K562 (cell line): ENCODE results near the gene SLC46A3. TPM values are rescaled to one million over a fixed set of nuclear protein-coding genes. Genes with fewer than 3 reads are reported as not detected.

Source experiments
- ATF7 ChIP-seq: fragments of 450-650 bp; IDR thresholded peaks from 2 replicates; pipeline ENCODE4 v1.7.1; 2014; ENCODE audit warnings: mild to moderate bottlenecking, moderate library complexity
- E2F4 ChIP-seq: sonication (generic); formaldehyde crosslinking; IDR thresholded peaks from 2 replicates; pipeline ENCODE4 v1.8.0; 2022; ENCODE audit warnings: mild to moderate bottlenecking, low read depth, missing genetic modification reagents
- ELK1 ChIP-seq: sonication (generic); formaldehyde crosslinking; IDR thresholded peaks from 2 replicates; pipeline ENCODE4 v1.8.1; 2022; ENCODE audit warnings: missing genetic modification reagents
- FOSL1 ChIP-seq: fragments of 200-800 bp; sonication (Bioruptor generic); conservative IDR thresholded peaks from 2 replicates; pipeline ENCODE4 v1.6.1; 2016; ENCODE audit warnings: missing genetic modification characterization, missing compliant biosample characterization
- FOXK1 ChIP-seq: sonication (generic); formaldehyde crosslinking; IDR thresholded peaks from 2 replicates; pipeline ENCODE4 v1.8.0; 2022; ENCODE audit warnings: missing genetic modification reagents, mild to moderate bottlenecking, borderline replicate concordance
- GATA2 ChIP-seq: sonication (generic); formaldehyde crosslinking; IDR thresholded peaks from 2 replicates; pipeline ENCODE4 v1.4.0; 2020; ENCODE audit warnings: mild to moderate bottlenecking, missing genetic modification reagents
- GTF3C2 ChIP-seq: IDR thresholded peaks from 3 replicates; pipeline ENCODE4 v1.6.1; 2011; ENCODE audit warnings: borderline replicate concordance, mild to moderate bottlenecking, moderate library complexity; ENCODE audit not compliant: insufficient read length; ENCODE audit errors: extremely low read depth
- HDAC8 ChIP-seq: fragments of 450-650 bp; IDR thresholded peaks from 2 replicates; pipeline ENCODE4 v1.6.1; 2016; ENCODE audit warnings: mild to moderate bottlenecking, missing genetic modification characterization, moderate library complexity, missing compliant biosample characterization
- HOXB6 ChIP-seq: fragments of 250-450 bp; sonication (Bioruptor Pico); IDR thresholded peaks from 2 replicates; pipeline ENCODE4 v1.5.1; 2022; ENCODE audit warnings: mild to moderate bottlenecking, borderline replicate concordance
- KAT2B ChIP-seq: IDR thresholded peaks from one replicate; pipeline ENCODE4 v1.6.1; 2012; ENCODE audit warnings: low read depth, mild to moderate bottlenecking, control low read depth, inconsistent platforms, low read length, moderate library complexity
- MIER1 ChIP-seq: fragments of 450-650 bp; IDR thresholded peaks from 2 replicates; pipeline ENCODE4 v1.6.1; 2016; ENCODE audit warnings: antibody characterized with exemption, mild to moderate bottlenecking, low read depth
- POLR3G ChIP-seq: IDR thresholded peaks from 2 replicates; pipeline ENCODE4 v1.6.1; 2011; ENCODE audit not compliant: insufficient read length, insufficient replicate concordance; ENCODE audit errors: extremely low read depth
- SMARCE1 ChIP-seq: fragments of 450-650 bp; IDR thresholded peaks from 2 replicates; pipeline ENCODE4 v1.7.1; 2016; ENCODE audit warnings: mild to moderate bottlenecking
- SP1 ChIP-seq: sonication (generic); formaldehyde crosslinking; IDR thresholded peaks from 2 replicates; pipeline ENCODE4 v1.8.1; 2022; ENCODE audit warnings: mild to moderate bottlenecking, missing genetic modification reagents
- SRSF3 ChIP-seq: fragments of 200-400 bp; formaldehyde crosslinking; IDR thresholded peaks from 2 replicates; pipeline ENCODE4 v1.6.1; 2016; ENCODE audit warnings: mild to moderate bottlenecking, low read length, moderate library complexity; ENCODE audit not compliant: insufficient read depth
- TEAD4 ChIP-seq, 2 experiments: sonication (generic) in 1 of 2; formaldehyde crosslinking in 1 of 2; IDR thresholded peaks; 2 replicates each; pipeline versions ENCODE4 v1.6.1 to v1.8.0; 2012 to 2022; ENCODE audit warnings: borderline replicate concordance in 1 of 2, inconsistent platforms in 1 of 2, low read length in 1 of 2, mild to moderate bottlenecking in 1 of 2, missing genetic modification reagents in 1 of 2
- ZNF175 ChIP-seq: fragments of 200-800 bp; sonication (Bioruptor generic); IDR thresholded peaks from 2 replicates; pipeline ENCODE4 v1.6.1; 2016; ENCODE audit warnings: low read depth, mild to moderate bottlenecking, missing genetic modification characterization, missing compliant biosample characterization
- ZNF3 ChIP-seq: fragments of 250-450 bp; sonication (Bioruptor Pico); IDR thresholded peaks from 2 replicates; pipeline ENCODE4 v1.5.0; 2021; ENCODE audit warnings: mild to moderate bottlenecking, moderate library complexity
- ZNF512 ChIP-seq: IDR thresholded peaks from 2 replicates; pipeline ENCODE4 v1.6.1; 2016; ENCODE audit warnings: missing genetic modification characterization, missing compliant biosample characterization
- polyA plus RNA-seq, 8 experiments: library from polyadenylated mRNA; depleted of rRNA in 4 of 8; stranded (reverse) in 5 of 8; unstranded in 3 of 8; fragments of >200 nt; fragmentation: Nextera tagmentation in 2 of 8; fragmentation: Illumina TruSeq in 1 of 8; extraction: Ambion mirVana in 2 of 8; extraction: Trizol in 1 of 8; gene quantifications; 2 replicates each; pipeline versions ENCODE4 v1.2.1 to v1.2.3, GENCODE V29; 2011 to 2014; ENCODE audit warnings: inconsistent platforms in 1 of 8, missing spikeins in 1 of 8
- total RNA-seq, 7 experiments: library from RNA; depleted of rRNA in 6 of 7; stranded (reverse); fragments of >200 nt in 6 of 7; fragmentation: Illumina TruSeq in 2 of 7; extraction: Trizol in 2 of 7; gene quantifications; 2 replicates each; pipeline versions ENCODE4 v1.2.1 to v1.2.3, GENCODE V29; 2011 to 2021; ENCODE audit warnings: low replicate concordance in 1 of 7

SLC46A3 gene
- total and polyA plus RNA-seq, 9 of the 15 experiments (the other 6 are each of a cell fraction or from before 2014, with no cell fraction given) = 0.14 to 1.2 (median 0.51) TPM

GRCh38 chr13:28658796-28659620 is 59.8 kb downstream of the SLC46A3 start, which contains the start of gene POMP (continued):
- TF ChIP-seq FOXK1 (CRISPR knock-in tag) (no peak), SRSF3 (no peak), ZNF3 (CRISPR knock-in tag) (no peak), ZNF512 (tag) (no peak), SP1 (CRISPR knock-in tag) (no peak), SMARCE1 (no peak), E2F4 (CRISPR knock-in tag) (no peak), ELK1 (CRISPR knock-in tag) (no peak), HOXB6 (CRISPR knock-in tag) (no peak), KAT2B (no peak), HDAC8 (tag) (no peak), POLR3G (no peak), FOSL1 (tag) (peak; percentile 7; the same call in 1 of the 2 replicates), ZNF175 (CRISPR knock-in tag) (no peak), GATA2 (no peak), TEAD4 (IDR thresholded peaks at IDR 0.05; ENCODE audit: low read length) (no peak), TEAD4 (CRISPR knock-in tag; IDR thresholded peaks at IDR 0.05; ENCODE audit: borderline replicate concordance) (no peak), MIER1 (no peak), ATF7 (peak; percentile 42; the same call in 1 of the 2 replicates), GTF3C2 (no peak)
